HG02938 (cell line): ENCODE data around the gene CARD6.
"Not testable (repeated sequence)": the region's sequence is repeated elsewhere in the genome, so short reads cannot be mapped to it uniquely, and the experiment has no call there.

Experiments used
- ATAC-seq: cut with Tn5 transposase; IDR thresholded peaks from one replicate; pipeline ENCODE4 v1.9.1; 2021; ENCODE audit warnings: mild to moderate bottlenecking, moderate library complexity; ENCODE audit not compliant: unreplicated experiment

The CARD6 gene, protein sequence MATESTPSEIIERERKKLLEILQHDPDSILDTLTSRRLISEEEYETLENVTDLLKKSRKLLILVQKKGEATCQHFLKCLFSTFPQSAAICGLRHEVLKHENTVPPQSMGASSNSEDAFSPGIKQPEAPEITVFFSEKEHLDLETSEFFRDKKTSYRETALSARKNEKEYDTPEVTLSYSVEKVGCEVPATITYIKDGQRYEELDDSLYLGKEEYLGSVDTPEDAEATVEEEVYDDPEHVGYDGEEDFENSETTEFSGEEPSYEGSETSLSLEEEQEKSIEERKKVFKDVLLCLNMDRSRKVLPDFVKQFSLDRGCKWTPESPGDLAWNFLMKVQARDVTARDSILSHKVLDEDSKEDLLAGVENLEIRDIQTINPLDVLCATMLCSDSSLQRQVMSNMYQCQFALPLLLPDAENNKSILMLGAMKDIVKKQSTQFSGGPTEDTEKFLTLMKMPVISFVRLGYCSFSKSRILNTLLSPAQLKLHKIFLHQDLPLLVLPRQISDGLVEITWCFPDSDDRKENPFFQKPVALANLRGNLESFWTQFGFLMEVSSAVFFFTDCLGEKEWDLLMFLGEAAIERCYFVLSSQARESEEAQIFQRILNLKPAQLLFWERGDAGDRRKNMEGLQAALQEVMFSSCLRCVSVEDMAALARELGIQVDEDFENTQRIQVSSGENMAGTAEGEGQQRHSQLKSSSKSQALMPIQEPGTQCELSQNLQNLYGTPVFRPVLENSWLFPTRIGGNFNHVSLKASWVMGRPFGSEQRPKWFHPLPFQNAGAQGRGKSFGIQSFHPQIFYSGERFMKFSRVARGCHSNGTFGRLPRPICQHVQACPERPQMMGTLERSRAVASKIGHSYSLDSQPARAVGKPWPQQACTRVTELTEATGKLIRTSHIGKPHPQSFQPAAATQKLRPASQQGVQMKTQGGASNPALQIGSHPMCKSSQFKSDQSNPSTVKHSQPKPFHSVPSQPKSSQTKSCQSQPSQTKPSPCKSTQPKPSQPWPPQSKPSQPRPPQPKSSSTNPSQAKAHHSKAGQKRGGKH

DNA sequence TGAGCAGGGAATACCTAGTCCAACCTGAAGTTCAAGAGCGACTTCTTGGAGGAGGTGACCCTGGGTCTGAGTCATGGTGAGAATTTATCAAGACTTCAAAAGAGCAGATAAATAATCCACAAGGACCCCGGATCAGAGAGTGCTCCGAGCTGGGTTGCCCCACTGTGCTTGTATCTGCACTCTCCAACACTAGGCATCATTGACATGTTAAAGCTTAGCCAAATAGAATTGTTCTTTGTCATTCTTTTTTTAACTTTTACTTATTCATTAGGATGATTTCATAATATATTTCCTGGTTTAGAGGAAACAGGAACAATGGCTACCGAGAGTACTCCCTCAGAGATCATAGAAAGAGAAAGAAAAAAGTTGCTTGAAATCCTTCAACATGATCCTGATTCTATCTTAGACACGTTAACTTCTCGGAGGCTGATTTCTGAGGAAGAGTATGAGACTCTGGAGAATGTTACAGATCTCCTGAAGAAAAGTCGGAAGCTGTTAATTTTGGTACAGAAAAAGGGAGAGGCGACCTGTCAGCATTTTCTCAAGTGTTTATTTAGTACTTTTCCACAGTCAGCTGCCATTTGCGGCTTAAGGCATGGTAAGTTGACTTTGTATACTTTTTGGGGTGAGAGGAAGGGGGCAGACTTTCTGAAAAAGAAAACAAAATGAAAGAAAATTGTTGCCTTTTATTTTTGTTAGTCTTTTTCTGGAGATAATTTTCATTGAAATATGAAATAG is at the start of gene CARD6:
Gene CARD6 (plus strand): TSS at position 300 of the 738 bp plus-strand sequence. CDS start 16 bp downstream, at position 316.
- ATAC-seq: peak; percentile 47

DNA sequence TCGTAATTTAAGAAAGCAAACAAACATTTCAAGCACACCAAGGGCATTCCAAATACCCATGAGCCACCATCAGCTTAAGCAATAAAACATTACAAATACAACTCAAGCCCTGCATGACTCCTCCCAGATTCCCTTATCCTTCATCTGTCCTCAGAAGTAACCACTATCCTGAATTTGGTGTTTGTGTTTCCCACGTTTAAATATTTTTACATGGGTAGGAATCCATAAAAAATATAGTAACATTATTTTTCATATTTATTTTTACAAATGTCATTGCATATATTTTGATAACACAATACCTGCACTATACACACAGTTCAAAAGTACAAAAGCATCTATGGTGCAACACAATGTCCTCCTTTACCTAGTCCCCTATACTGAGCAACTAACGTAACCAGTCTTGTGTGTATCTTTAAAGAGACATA is 49.4 kb upstream of the CARD6 start:
- no peak for ATAC-seq

DNA sequence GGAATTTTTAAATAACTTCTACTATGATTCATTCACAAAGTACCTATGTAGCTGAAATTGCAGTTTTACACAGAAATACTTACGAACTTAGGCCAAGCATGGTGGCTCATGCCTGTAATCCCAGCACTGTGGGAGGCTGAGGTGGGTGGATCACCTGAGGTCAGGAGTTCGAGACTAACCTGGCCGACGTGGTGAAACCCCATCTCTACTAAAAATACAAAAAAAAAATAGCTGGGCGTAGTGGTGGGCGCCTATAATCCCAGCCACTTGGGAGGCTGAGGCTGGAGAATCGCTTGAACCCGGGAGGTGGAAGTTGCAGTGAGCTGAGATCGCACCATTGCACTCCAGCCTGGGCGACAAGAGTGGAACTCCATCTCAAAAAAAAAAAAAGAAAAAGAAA is 48.5 kb upstream of the CARD6 start:
- ATAC-seq: not testable (repeated sequence)

DNA sequence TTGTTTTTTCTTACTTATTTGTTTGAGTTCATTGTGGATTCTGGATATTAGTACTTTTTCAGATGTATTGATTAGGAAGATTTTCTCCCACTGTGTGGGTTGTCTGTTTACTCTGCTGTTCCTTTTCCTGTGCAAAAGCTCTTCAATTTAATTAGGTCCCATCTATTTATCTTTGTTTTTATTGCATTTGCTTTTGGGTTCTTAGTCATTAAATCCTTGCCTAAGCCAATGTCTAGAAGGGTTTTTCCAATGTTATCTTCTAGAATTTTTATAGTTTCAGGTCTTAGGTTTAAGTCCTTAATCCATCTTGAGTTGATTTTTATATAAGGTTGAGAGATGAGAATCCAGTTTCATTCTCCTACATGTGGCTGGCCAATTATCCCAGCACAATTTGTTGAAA is 46.8 kb upstream of the CARD6 start:
- not testable (repeated sequence) for ATAC-seq

DNA sequence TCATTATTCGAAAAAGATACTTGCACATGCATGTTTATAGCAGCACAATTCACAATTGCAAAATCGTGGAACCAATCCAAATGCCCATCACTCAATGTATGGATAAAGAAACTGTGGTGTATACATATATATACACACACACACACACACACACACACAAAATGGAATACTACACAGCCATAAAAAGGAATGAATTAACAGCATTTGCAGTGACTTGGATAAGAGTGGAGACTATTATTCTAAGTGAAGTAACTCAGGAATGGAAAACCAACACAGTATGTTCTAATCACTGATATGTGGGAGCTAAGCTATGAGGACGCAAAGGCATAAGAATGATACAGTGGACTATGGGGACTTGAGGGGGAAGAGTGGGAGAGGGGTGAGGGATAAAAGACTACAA is 46.3 kb upstream of the CARD6 start:
- ATAC-seq: not testable (repeated sequence)

DNA sequence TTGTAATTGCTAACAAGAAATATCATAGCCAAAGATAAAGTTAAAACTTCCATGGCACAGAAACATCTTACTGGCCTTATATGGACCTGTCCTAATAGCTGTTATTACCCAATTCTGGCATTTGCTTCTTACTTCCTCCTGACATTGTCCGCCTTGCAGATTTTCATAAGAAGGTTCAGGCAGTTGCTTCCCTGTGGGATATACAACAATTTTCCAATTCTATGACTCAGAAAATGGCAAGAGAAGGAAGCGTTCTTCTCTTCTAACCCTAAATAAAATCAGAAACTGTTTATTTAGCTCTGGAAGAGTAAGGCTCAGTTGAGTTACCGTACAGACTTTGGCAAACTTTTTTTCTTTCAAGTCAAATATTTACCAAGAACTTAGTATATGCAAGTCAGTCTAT is 44.7 kb upstream of the CARD6 start:
- ATAC-seq: no peak

DNA sequence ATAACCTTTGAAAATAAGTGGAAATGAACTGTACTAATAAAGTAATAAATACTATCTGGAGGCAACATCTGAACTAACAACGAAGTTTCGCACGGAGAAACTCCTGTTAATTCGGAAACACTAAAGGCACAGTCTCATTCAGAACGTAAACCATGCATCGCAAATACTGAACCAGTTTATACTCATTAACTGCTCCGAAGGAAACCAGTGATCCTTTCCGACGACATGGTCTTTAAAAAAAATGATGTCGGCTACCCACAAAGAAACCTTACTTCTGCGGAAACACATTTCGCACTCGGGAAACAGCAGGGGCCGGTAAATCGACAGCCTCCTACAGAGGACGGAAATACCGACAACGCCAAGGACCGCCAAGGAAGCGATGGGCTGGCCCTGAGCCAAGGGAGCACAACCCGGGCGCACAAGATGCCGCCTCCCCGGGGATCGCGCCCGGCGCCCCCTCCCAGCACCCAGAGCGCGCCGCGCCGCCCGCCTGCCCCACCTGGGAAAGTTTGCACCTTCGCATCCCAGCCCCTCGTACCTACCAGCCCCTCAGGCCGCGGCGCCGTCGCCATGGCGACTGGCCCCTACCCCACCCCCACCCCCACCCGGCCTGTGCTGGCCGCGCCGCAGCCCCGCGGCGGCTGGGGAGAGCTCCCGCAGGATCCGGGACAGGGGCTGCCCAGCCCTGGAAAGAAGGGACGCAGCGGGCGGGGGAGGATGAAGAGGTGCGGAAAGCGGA is 43.7 kb upstream of the CARD6 start:
- ATAC-seq: peak; percentile 44

DNA sequence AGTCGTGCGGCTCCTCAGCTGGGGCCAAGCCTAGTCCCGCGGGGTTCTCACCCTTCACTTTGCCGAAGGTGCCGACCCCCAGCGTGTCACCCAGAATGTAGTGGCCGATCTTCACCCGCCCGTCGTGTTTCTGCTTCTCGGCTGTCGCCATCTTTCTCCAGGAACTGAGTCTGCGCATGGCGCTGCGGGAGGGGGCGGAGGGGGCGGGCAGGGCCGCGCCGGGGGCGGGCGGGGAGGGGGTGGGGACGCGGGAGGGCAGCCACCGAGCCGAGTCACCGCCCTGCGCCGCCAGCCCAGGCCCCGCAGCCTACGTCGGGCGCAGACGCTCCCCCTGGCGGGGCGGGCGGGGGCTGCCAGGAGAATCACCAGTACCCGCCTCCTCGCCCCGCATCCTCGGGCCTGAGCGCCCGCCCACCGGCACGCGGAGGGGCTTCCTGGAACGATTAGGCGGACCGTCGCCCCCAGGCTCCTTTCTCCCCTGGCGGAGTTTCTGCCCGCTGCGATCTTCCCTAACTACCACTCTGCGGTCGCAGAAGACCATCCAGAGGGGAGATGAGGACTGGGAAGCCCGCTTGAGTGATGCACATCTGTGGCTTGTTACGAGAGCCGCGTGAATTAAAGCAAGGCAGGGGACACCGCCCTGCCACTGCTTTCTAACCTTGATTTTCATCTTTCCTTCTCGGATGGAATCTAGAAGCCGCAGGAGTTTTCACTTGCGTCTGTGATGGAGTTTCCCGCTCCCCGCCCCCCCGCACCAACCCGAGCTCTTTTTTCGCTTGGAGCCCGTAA is 43.0 kb upstream of the CARD6 start, which contains the start of gene PRKAA1:
Gene PRKAA1 (minus strand): TSS at position 363 of the 789 bp plus-strand sequence. CDS start 185 bp downstream, at position 178.
- ATAC-seq: peak; percentile 88

DNA sequence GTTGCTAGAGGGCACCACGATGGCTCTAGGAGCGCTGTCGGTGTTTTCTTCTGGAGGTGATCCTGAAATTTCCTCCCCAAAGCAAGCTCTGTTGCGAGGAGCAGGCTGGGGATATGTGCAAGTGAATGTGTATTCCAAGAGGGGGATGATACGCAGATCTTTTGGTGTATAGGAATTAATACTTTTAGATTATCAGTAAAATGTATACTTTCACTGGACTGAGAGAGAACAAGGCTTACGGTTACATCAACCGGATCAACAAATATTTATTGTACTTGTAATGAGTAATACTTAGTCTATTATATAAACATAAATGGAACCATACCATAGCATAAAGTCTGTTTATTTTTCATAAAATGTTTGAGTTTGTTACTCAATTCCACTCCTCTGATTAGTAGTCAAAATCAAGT is 42.4 kb upstream of the CARD6 start:
- ATAC-seq: no peak

DNA sequence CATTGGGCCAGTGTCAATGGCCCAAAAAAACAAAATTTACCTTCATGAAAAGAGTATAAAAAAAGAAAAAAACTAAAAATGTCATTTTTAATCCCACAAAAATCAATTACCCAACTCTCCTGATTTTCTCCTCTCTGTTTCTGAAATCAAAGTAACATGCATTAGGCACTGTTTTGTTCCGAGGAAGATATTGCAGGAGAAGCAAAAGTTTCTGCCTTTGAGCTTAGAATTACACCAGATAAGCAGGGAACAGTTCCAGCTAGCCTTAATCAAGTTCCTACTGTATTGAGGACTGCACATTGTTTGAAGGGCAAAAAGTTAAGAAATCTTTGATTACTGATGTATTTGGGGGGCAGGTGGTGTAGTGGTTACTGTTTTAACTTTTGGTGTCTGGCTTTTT is 41.9 kb upstream of the CARD6 start:
- no peak for ATAC-seq

DNA sequence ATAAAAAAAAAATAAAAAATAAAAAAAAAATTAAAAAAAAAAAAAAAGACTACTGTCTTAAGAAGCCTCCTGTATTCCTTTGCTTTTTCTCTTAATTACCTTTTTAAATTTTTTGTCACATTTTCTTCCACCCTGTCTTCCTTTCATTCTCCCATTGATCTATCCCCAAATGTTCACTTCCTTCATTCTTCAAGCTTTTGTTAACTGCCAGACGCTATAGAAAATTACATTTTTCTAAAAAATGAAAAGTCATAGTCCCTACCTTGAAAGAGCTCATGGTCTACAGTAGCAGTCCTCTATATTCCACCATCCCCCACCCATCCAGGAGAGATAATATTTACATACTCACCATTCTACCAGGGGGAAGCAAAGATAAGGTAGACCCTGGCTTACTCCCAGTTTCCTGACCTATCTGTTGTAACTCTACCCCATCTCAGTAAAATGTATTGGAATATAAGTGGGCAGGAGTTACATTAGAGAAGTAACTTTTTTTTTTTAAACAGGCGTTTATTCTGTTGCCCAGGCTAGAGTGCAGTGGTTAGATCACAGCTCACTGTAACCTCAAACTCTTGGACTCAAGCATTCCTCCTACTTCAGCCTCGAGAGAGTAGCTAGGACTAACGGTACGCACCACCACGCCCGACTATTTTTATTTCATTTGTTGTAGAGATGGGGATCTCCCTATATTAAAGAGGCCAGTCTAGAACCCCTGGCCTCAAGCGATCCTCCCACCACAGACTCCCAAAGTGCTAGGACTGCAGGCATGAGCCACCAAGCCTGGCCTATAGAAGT is 39.2 kb upstream of the CARD6 start:
- ATAC-seq: no peak

DNA sequence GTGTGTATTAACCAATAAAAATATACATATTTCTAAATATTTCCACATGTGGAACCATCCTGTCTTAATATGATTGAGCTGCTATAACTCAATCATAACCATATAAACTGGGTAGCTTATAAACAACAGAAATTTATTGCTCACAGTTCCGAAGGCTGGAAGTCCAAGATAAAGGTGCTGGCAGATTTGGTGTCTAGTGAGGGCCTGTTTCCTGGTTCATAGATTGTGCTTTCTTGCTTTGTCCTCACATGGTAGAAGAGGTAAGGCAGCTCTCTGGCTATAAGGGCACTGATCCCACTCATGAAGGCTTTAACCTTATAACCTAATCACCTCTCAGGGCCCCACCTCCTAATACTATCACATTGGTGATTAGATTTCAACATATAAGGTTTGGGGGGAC is 29.0 kb upstream of the CARD6 start:
- ATAC-seq: no peak

DNA sequence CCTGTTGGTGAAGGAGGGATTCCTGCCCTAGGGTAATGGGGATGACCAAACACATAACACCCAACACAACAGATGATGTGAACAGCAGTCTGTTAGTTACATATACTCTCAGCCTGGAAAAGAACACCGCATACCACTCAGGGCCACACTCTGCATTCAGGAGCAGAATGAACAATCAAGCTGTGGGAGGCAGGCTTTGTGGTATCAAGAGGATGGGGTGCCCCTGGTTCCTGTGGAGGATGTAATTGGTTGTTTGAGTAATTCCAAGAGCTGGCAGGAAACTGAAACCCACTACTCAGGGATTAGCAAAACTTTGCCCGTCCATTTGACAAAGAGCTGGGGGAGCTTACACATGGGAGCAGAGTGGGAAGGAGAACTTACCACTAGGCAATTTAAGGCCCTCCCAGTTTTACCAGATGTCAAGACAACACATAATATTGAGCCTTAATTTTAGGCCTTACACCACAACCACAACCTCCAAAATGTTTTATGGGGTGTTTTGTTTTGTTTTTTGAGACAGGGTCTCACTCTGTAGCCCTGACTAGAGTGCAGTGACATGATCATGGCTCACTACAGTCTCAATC is 27.4 kb upstream of the CARD6 start:
- ATAC-seq: no peak

DNA sequence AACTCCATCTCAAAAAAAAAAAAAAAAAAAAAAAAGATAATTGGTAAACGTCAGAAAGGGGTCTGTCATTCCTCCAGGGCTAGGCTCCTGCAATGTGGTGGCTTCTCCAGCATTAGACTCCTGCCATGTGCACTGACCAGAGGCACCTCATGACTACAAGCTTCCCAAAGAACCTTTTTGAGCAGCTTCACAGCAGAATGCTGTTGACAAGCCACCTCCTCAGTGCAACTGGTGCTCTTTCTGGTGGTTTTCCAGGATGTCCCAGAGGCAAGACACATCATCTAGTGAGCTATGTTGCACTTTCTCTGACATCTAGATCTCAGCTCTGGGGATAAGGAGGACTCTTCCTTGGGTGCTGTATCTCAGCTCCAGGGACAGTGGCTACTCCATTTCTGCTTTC is 17.7 kb upstream of the CARD6 start:
- ATAC-seq: no peak

DNA sequence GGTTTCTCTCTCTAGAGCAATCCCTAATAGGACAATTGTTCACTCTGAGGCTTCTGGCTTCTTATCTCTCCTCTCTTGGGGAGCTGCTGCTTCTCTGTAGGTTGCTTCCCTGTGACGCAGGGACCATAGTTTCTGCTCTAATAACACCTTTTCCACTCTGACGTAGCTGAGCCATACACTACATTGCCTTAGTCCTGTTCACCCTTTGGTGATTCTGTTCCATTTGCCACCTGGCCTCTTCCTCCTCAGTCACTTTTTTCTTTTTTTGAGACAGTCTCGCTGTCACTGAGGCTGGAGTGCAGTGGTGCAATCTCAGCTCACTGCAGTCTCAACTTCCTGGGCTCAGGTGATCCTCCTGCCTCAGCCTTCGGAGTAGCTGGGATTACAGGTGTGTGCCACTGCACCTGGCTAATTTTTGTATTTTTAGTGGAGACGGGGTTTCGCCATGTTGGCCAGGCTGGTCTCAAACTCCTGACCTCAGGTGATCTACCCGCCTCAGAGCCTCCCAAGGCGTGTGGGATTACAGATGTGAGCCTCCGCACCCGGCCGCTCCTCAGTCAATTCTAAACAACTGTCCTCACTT is 15.6 kb upstream of the CARD6 start:
- ATAC-seq: not testable (repeated sequence)

DNA sequence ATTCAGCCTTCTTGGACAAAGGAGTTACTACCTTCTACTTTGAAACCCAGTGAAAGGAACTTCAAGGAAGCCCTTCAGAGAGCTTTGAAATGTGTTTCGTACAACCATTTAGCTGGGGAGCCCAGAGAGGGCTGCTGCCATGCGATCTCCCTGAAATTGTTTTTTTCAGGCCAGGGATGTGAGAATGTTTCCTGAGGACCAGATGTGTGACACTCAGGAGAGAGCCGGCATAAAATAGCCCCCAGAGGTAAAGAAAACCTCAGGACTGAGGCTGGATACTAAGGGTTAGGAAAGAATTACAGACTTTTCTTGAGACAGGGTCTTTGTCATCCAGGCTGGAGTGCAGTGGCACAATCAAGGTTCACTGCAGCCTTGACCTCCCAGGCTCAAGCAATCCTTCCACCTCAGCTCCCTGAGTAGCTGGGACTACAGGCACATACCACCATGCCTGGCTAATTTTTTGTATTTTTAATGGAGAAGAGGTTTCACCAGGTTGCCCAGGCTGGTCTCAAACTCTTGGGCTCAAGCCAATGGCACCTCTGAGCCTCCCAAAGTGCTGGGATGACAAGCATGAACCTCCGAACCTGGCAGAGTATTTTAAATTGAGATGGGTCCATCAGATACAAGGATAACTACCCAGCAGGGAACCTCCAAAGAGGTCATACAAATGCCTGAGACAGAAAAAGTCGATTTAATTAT is 14.5 kb upstream of the CARD6 start:
- ATAC-seq: no peak
